IMR-90 (cell line): ENCODE data around the gene CARD14.

Experiments used
- BHLHE40 ChIP-seq: fragments of 150-350 bp; IDR thresholded peaks from 2 replicates; pipeline ENCODE4 v1.6.1; 2016; ENCODE audit warnings: mild to moderate bottlenecking, low read depth, low read length
- CEBPB ChIP-seq: IDR thresholded peaks from 2 replicates; pipeline ENCODE4 v1.6.1; 2012; ENCODE audit warnings: low read depth, low read length, improper control_type of control experiment
- CHD1 ChIP-seq: IDR thresholded peaks from 2 replicates; pipeline ENCODE4 v1.6.1; 2012; ENCODE audit warnings: low read depth, low read length, improper control_type of control experiment
- FOS ChIP-seq: fragments of 150-350 bp; IDR thresholded peaks from 2 replicates; pipeline ENCODE4 v1.6.1; 2016; ENCODE audit warnings: low read depth, low read length
- MAFK ChIP-seq: IDR thresholded peaks from 2 replicates; pipeline ENCODE4 v1.6.1; 2012; ENCODE audit warnings: low read depth, low read length, improper control_type of control experiment
- MXI1 ChIP-seq: IDR thresholded peaks from 2 replicates; pipeline ENCODE4 v1.6.1; 2012; ENCODE audit warnings: low read depth, mild to moderate bottlenecking, low read length, moderate library complexity, borderline replicate concordance
- POLR2A ChIP-seq: IDR thresholded peaks from 2 replicates; pipeline ENCODE4 v1.6.1; 2012; ENCODE audit warnings: mild to moderate bottlenecking, low read depth, low read length
- RAD21 ChIP-seq: IDR thresholded peaks from 2 replicates; pipeline ENCODE4 v1.6.1; 2012; ENCODE audit warnings: low read length, improper control_type of control experiment
- RFX5 ChIP-seq: IDR thresholded peaks from 2 replicates; pipeline ENCODE4 v1.8.0; 2012; ENCODE audit warnings: low read depth, mild to moderate bottlenecking, low read length, moderate library complexity
- USF2 ChIP-seq: fragments of 150-350 bp; IDR thresholded peaks from 2 replicates; pipeline ENCODE4 v1.6.1; 2017; ENCODE audit warnings: mild to moderate bottlenecking, antibody characterized with exemption, low read length, low read depth
- TF ChIP-seq, protein P1 (sequence below): conservative IDR thresholded peaks from 2 replicates; pipeline ENCODE4 v1.5.1; 2012; ENCODE audit warnings: mild to moderate bottlenecking, low read depth, low read length, improper control_type of control experiment

DNA sequence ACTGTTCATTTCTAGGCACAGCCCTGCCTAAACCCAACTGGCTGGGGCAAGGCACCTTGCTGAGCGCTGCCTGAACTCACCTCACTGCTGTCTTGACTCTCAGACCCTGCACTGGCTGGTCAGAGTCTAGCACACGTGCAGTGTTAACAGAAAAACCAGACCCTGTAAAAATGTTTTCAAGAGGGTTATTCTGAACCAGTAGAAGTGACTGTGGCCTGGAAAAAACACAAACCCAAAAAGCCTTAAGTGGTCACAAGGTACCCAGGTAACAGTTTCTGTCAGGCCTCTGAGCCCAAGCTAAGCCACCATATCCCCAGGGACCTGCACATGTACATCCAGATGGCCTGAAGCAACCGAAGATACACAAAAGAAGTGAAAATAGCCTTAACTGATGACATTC is 16.8 kb upstream of the CARD14 start:
- no peak for TF ChIP-seq CEBPB
- TF ChIP-seq, protein P1, sequence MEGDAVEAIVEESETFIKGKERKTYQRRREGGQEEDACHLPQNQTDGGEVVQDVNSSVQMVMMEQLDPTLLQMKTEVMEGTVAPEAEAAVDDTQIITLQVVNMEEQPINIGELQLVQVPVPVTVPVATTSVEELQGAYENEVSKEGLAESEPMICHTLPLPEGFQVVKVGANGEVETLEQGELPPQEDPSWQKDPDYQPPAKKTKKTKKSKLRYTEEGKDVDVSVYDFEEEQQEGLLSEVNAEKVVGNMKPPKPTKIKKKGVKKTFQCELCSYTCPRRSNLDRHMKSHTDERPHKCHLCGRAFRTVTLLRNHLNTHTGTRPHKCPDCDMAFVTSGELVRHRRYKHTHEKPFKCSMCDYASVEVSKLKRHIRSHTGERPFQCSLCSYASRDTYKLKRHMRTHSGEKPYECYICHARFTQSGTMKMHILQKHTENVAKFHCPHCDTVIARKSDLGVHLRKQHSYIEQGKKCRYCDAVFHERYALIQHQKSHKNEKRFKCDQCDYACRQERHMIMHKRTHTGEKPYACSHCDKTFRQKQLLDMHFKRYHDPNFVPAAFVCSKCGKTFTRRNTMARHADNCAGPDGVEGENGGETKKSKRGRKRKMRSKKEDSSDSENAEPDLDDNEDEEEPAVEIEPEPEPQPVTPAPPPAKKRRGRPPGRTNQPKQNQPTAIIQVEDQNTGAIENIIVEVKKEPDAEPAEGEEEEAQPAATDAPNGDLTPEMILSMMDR = no peak
- TF ChIP-seq USF2 = no peak
- TF ChIP-seq BHLHE40 = no peak
- TF ChIP-seq MAFK = no peak
- no peak for TF ChIP-seq POLR2A
- TF ChIP-seq RFX5 = no peak
- TF ChIP-seq FOS = no peak
- TF ChIP-seq RAD21 = no peak
- TF ChIP-seq MXI1 = no peak
- TF ChIP-seq CHD1 = no peak
